Gastrocnemius medialis (tissue), 4 donors: ENCODE results near the gene IGFBPL1. TPM values are rescaled to one million over a fixed set of nuclear protein-coding genes. Genes with fewer than 3 reads are reported as not detected.

Experiments
- ATAC-seq, 2 donors: fragments of 150-250 bp; one replicate each; pipeline ENCODE4 v1.9.1; 2016
- DNase-seq, 2 donors: peaks; one replicate each; pipeline ENCODE4 v3.0.0-alpha.2; 2019
- H3K27ac ChIP-seq, 4 donors: fragments of 200-600 bp; sonication (generic); 1 replicate in 1 of 4; 2 replicates in 3 of 4; pipeline ENCODE4 v1.5.1; 2016 to 2018; ENCODE audit warnings: mild to moderate bottlenecking in 2 of 4, moderate library complexity in 1 of 4
- H3K27me3 ChIP-seq, 3 donors: fragments of 200-600 bp; sonication (generic) in 2 of 3; 1 replicate in 1 of 3; 2 replicates in 2 of 3; pipeline versions ENCODE4 v1.5.1 to v1.6.0; 2016 to 2019; ENCODE audit warnings: mild to moderate bottlenecking in 1 of 3, moderate library complexity in 1 of 3
- H3K36me3 ChIP-seq, 2 donors: fragments of 200-600 bp; sonication (generic) in 1 of 2; one replicate each; pipeline ENCODE4 v1.5.1; 2017 to 2018
- H3K4me1 ChIP-seq, 2 donors: fragments of 200-600 bp; sonication (generic) in 1 of 2; one replicate each; pipeline ENCODE4 v1.5.1; 2016 to 2017; ENCODE audit warnings: mild to moderate bottlenecking in 2 of 2
- H3K4me3 ChIP-seq, 4 donors: fragments of 200-600 bp; sonication (generic) in 3 of 4; 1 replicate in 1 of 4; 2 replicates in 3 of 4; pipeline ENCODE4 v1.5.1; 2016 to 2019; ENCODE audit warnings: mild to moderate bottlenecking in 2 of 4
- H3K9me3 ChIP-seq, 3 donors: fragments of 200-600 bp; sonication (generic) in 2 of 3; 1 replicate in 1 of 3; 2 replicates in 2 of 3; pipeline ENCODE4 v1.5.1; 2016 to 2019
- CTCF ChIP-seq, 5 experiments: fragments of 450-650 bp in 3 of 5; fragments of 200-600 bp in 2 of 5; sonication (generic) in 2 of 5; IDR thresholded peaks in 4 of 5; conservative IDR thresholded peaks in 1 of 5; 1 replicate in 4 of 5; 2 replicates in 1 of 5; pipeline ENCODE4 v1.5.1; 2016 to 2019; ENCODE audit warnings: antibody characterized with exemption in 5 of 5, mild to moderate bottlenecking in 3 of 5, moderate library complexity in 3 of 5
- POLR2A ChIP-seq, 2 donors: fragments of 450-650 bp; IDR thresholded peaks; one replicate each; pipeline ENCODE4 v1.6.1; 2017; ENCODE audit warnings: antibody characterized with exemption in 2 of 2, mild to moderate bottlenecking in 2 of 2, moderate library complexity in 2 of 2
- in situ Hi-C, 4 donors: fragments of 200-750 bp; cut with MboI; loops; one replicate each; pipeline versions ENCODE4 v1.15.0 to v1.8.0; 2017; ENCODE audit warnings: low sequenced_read_pairs in 4 of 4
- intact Hi-C: fragments of 100-400 bp; cut with DNase I; formaldehyde crosslinking; loops from one replicate; pipeline ENCODE4 v1.15.1; 2023; ENCODE audit warnings: low total_unique reads
- total RNA-seq, 4 donors: library from RNA; depleted of rRNA; stranded (reverse); fragments of >200 nt; gene quantifications; one replicate each; pipeline versions ENCODE4 v1.1.0 to v1.2.3, GENCODE V29; 2016

Gene IGFBPL1
- total RNA-seq, 4 donors from 2014 or later: not detected

DNA sequence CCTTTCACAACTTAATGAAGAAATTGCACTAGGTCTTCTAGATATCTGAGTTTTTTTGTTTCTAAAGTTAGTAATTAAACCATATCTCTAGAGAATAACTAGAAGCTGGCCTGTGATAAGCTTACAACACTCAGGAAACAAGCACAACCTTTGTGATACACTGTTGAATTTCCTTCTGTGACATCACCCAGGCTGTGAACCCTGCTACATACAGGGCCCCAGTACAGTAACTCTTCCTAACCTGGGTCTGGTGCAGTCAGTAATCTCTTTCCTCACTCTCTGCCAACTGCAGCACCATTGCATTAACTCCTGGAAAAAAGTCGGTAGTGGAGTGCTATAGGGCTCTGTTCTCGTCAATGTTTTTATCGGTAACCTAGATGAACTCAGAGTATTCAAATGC is 10.6 kb upstream of the IGFBPL1 start:
- Histone ChIP-seq H3K36me3 (no peaks in the 10 kb centered on the region), H3K4me3 (no peak overlapping the region), H3K27ac (no peak overlapping the region), H3K27me3 (no peaks in the 10 kb centered on the region), H3K9me3 (no peaks in the 10 kb centered on the region), H3K4me1 (no peaks in the 10 kb centered on the region)
- TF ChIP-seq CTCF (IDR thresholded peaks at IDR 0.05 in 4 of 5, conservative IDR thresholded peaks at IDR 0.05 in 1 of 5): no peak
- no peak for TF ChIP-seq POLR2A (IDR thresholded peaks at IDR 0.05)
- intact Hi-C loops: no loop called here
- ATAC-seq (no peak), DNase-seq (no peak)
- in situ Hi-C loops: no loop called here

GRCh38 chr9:38434365-38434764 is 10.1 kb upstream of the IGFBPL1 start:
- no peaks in the 10 kb centered on the region for H3K27me3 ChIP-seq
- no peaks in the 10 kb centered on the region for H3K4me1 ChIP-seq
- no peaks in the 10 kb centered on the region for H3K36me3 ChIP-seq
- no peak overlapping the region for H3K4me3 ChIP-seq
- no peaks in the 10 kb centered on the region for H3K9me3 ChIP-seq
- in situ Hi-C loops (no loop called here), intact Hi-C loops (no loop called here)
- TF ChIP-seq POLR2A (IDR thresholded peaks at IDR 0.05): no peak
- TF ChIP-seq CTCF (IDR thresholded peaks at IDR 0.05 in 4 of 5, conservative IDR thresholded peaks at IDR 0.05 in 1 of 5): no peak
- ATAC-seq (no peak), DNase-seq (no peak)
- H3K27ac ChIP-seq: no peak overlapping the region

GRCh38 chr9:38432922-38433510 is 8.8 kb upstream of the IGFBPL1 start:
- Histone ChIP-seq H3K27me3 (no peaks in the 10 kb centered on the region), H3K9me3 (no peaks in the 10 kb centered on the region), H3K27ac (no peak overlapping the region), H3K36me3 (no peaks in the 10 kb centered on the region), H3K4me1 (no peaks in the 10 kb centered on the region), H3K4me3 (no peak overlapping the region)
- intact Hi-C loops (no loop called here), in situ Hi-C loops (no loop called here)
- DNase-seq (no peak), ATAC-seq (no peak)
- no peak for TF ChIP-seq POLR2A (IDR thresholded peaks at IDR 0.05)
- peak in 4 of 5 experiments; percentile 18 to 55 (median 40) for TF ChIP-seq CTCF (IDR thresholded peaks at IDR 0.05 in 4 of 5, conservative IDR thresholded peaks at IDR 0.05 in 1 of 5)

GRCh38 chr9:38431116-38431515 is 6.9 kb upstream of the IGFBPL1 start:
- intact Hi-C loops (no loop called here), in situ Hi-C loops (no loop called here)

More at GRCh38 chr9:38431116-38431515, 6.9 kb upstream of the IGFBPL1 start:
- Histone ChIP-seq H3K27ac (no peak overlapping the region), H3K9me3 (no peaks in the 10 kb centered on the region), H3K4me3 (no peak overlapping the region), H3K27me3 (peaks cover 0 to 11% (median 3%) of the 10 kb centered on the region in 3 donors), H3K4me1 (no peaks in the 10 kb centered on the region), H3K36me3 (no peaks in the 10 kb centered on the region)
- ATAC-seq: no peak
- DNase-seq: no peak
- no peak for TF ChIP-seq POLR2A (IDR thresholded peaks at IDR 0.05)
- no peak for TF ChIP-seq CTCF (IDR thresholded peaks at IDR 0.05 in 4 of 5, conservative IDR thresholded peaks at IDR 0.05 in 1 of 5)
